Vagina (tissue), 2 donors: ENCODE data around the gene OR52E2. TPM values are rescaled to one million over a fixed set of nuclear protein-coding genes. Genes with fewer than 3 reads are reported as not detected.

Experiments used
- DNase-seq, 2 donors: peaks; one replicate each; pipeline ENCODE4 v3.0.0-alpha.2; 2017; ENCODE audit errors: extremely low spot score in 2 of 2
- H3K27ac ChIP-seq: fragments of 200-600 bp; sonication (generic); one replicate; pipeline ENCODE4 v1.5.1; 2019
- H3K27me3 ChIP-seq: fragments of 200-600 bp; sonication (generic); one replicate; pipeline ENCODE4 v1.5.1; 2019
- H3K36me3 ChIP-seq, 2 donors: fragments of 200-600 bp; sonication (generic); one replicate each; pipeline ENCODE4 v1.5.1; 2017 to 2019
- H3K4me1 ChIP-seq: fragments of 200-600 bp; sonication (generic); one replicate; pipeline ENCODE4 v1.5.1; 2019
- H3K4me3 ChIP-seq, 2 donors: fragments of 200-600 bp; sonication (generic); 1 replicate in 1 of 2; 2 replicates in 1 of 2; pipeline ENCODE4 v1.5.1; 2016 to 2019
- H3K9me3 ChIP-seq: fragments of 200-600 bp; sonication (generic); one replicate; pipeline ENCODE4 v1.5.1; 2019
- CTCF ChIP-seq, 3 experiments: fragments of 450-650 bp in 2 of 3; fragments of 200-600 bp in 1 of 3; sonication (generic) in 1 of 3; IDR thresholded peaks; one replicate each; pipeline ENCODE4 v1.5.1; 2017 to 2019; ENCODE audit warnings: antibody characterized with exemption in 3 of 3, mild to moderate bottlenecking in 2 of 3, moderate library complexity in 2 of 3
- POLR2A ChIP-seq, 2 donors: fragments of 450-650 bp; IDR thresholded peaks; one replicate each; pipeline ENCODE4 v1.6.1; 2017; ENCODE audit warnings: antibody characterized with exemption in 2 of 2, mild to moderate bottlenecking in 2 of 2, moderate library complexity in 2 of 2
- POLR2AphosphoS5 ChIP-seq, 2 donors: sonication (generic); formaldehyde crosslinking; IDR thresholded peaks; one replicate each; pipeline ENCODE4 v1.9.0; 2017; ENCODE audit warnings: antibody characterized with exemption in 2 of 2, mild to moderate bottlenecking in 2 of 2, low read depth in 1 of 2; ENCODE audit not compliant: insufficient read depth in 1 of 2
- intact Hi-C: fragments of 100-400 bp; cut with DNase I; formaldehyde crosslinking; loops from one replicate; pipeline ENCODE4 v1.15.1; 2023
- total RNA-seq: library from RNA; depleted of rRNA; stranded (reverse); fragments of >200 nt; gene quantifications from one replicate; pipeline ENCODE4 v1.2.3, GENCODE V29; 2016

Gene OR52E2
- total RNA-seq: not detected

- no peaks in the 10 kb centered on the region for H3K4me1 ChIP-seq
- no peak within 1 kb of the TSS for H3K4me3 ChIP-seq
- intact Hi-C loops: no loop called here
- no peaks in the 10 kb centered on the region for H3K27me3 ChIP-seq
- no peak for DNase-seq
- H3K36me3 ChIP-seq: no peaks in the 10 kb centered on the region
- H3K27ac ChIP-seq: no peak within 1 kb of the TSS
- no peaks in the 10 kb centered on the region for H3K9me3 ChIP-seq
- TF ChIP-seq POLR2AphosphoS5 (IDR thresholded peaks at IDR 0.05; ENCODE audit: insufficient read depth in 1 of 2, low read depth in 1 of 2) (no peak), CTCF (IDR thresholded peaks at IDR 0.05) (no peak), POLR2A (IDR thresholded peaks at IDR 0.05) (no peak)
Observed at GRCh38 chr11:5059391-5059790, at the start of gene OR52E2. Gene OR52E2 (minus strand): TSS chr11:5059627. CDS start chr11:5059627, 0 bp downstream.

GRCh38 chr11:5107285-5107684, 47.9 kb upstream of the OR52E2 start:
- intact Hi-C loops: no loop called here
- Histone ChIP-seq H3K9me3 (no peaks in the 10 kb centered on the region), H3K4me1 (no peaks in the 10 kb centered on the region), H3K27me3 (no peaks in the 10 kb centered on the region), H3K27ac (no peak overlapping the region), H3K4me3 (no peak overlapping the region), H3K36me3 (no peaks in the 10 kb centered on the region)
- TF ChIP-seq POLR2AphosphoS5 (IDR thresholded peaks at IDR 0.05; ENCODE audit: insufficient read depth in 1 of 2, low read depth in 1 of 2): no peak
- TF ChIP-seq POLR2A (IDR thresholded peaks at IDR 0.05): no peak
- no peak for TF ChIP-seq CTCF (IDR thresholded peaks at IDR 0.05)
- DNase-seq: no peak

- H3K27me3 ChIP-seq: no peaks in the 10 kb centered on the region
- no peaks in the 10 kb centered on the region for H3K9me3 ChIP-seq
- H3K27ac ChIP-seq: no peak overlapping the region
- DNase-seq: no peak
- H3K36me3 ChIP-seq: no peaks in the 10 kb centered on the region
- intact Hi-C loops: no loop called here
- TF ChIP-seq POLR2AphosphoS5 (IDR thresholded peaks at IDR 0.05; ENCODE audit: insufficient read depth in 1 of 2, low read depth in 1 of 2): no peak
- TF ChIP-seq POLR2A (IDR thresholded peaks at IDR 0.05): no peak
- no peak for TF ChIP-seq CTCF (IDR thresholded peaks at IDR 0.05)
- H3K4me3 ChIP-seq: no peak overlapping the region
- no peaks in the 10 kb centered on the region for H3K4me1 ChIP-seq
Observed at GRCh38 chr11:5103066-5103465, 43.6 kb upstream of the OR52E2 start.

GRCh38 chr11:5102246-5102645, 42.8 kb upstream of the OR52E2 start:
- DNase-seq: no peak
- intact Hi-C loops: no loop called here

GRCh38 chr11:5096011-5096410, 36.6 kb upstream of the OR52E2 start:
- H3K27ac ChIP-seq: no peak overlapping the region
- intact Hi-C loops: no loop called here
- H3K9me3 ChIP-seq: no peaks in the 10 kb centered on the region
- no peak overlapping the region for H3K4me3 ChIP-seq
- no peaks in the 10 kb centered on the region for H3K27me3 ChIP-seq
- TF ChIP-seq CTCF (IDR thresholded peaks at IDR 0.05) (no peak), POLR2A (IDR thresholded peaks at IDR 0.05) (no peak), POLR2AphosphoS5 (IDR thresholded peaks at IDR 0.05; ENCODE audit: insufficient read depth in 1 of 2, low read depth in 1 of 2) (no peak)
- no peaks in the 10 kb centered on the region for H3K4me1 ChIP-seq
- H3K36me3 ChIP-seq: no peaks in the 10 kb centered on the region
- DNase-seq: no peak

More at GRCh38 chr11:5102246-5102645, 42.8 kb upstream of the OR52E2 start:
- Histone ChIP-seq H3K27ac (no peak overlapping the region), H3K27me3 (no peaks in the 10 kb centered on the region), H3K36me3 (no peaks in the 10 kb centered on the region), H3K4me1 (no peaks in the 10 kb centered on the region), H3K9me3 (no peaks in the 10 kb centered on the region), H3K4me3 (no peak overlapping the region)
- TF ChIP-seq POLR2AphosphoS5 (IDR thresholded peaks at IDR 0.05; ENCODE audit: insufficient read depth in 1 of 2, low read depth in 1 of 2) (no peak), POLR2A (IDR thresholded peaks at IDR 0.05) (no peak), CTCF (IDR thresholded peaks at IDR 0.05) (no peak)
